Measurements from ENCODE around the gene UGT1A5. TPM values are rescaled to one million over a fixed set of nuclear protein-coding genes. Genes with fewer than 3 reads are reported as not detected.

UGT1A5 gene
- polyA plus RNA-seq, 1 donor (not counting 4 experiments of a cell fraction or from before 2014, with no cell fraction given) = 1.3 TPM

GRCh38 chr2:233686928-233687327 is 25.8 kb upstream of the UGT1A5 start:
- peaks cover 22% of the 10 kb centered on the region for H3K4me1 ChIP-seq (ENCODE audit: control insufficient read depth, extremely low read depth, insufficient read depth, low read length)
- no peak overlapping the region for H3K27ac ChIP-seq (ENCODE audit: control insufficient read depth, insufficient read depth, low read length)
- FAIRE-seq (no peak), DNase-seq (ENCODE audit: low read depth, low spot score) (no peak)
- TF ChIP-seq CTCF (optimal IDR thresholded peaks at IDR 0.05 in 1 of 3, IDR thresholded peaks at IDR 0.05 in 1 of 3, conservative IDR thresholded peaks at IDR 0.05 in 1 of 3; ENCODE audit: extremely low read depth in 1 of 3, insufficient read depth in 2 of 3, low read length in 3 of 3) (no peak), EZH2 (IDR thresholded peaks at IDR 0.05; ENCODE audit: low read length) (no peak)
- no peaks in the 10 kb centered on the region for H4K20me1 ChIP-seq (ENCODE audit: control insufficient read depth, extremely low read depth, insufficient read depth, low read length)
- no peak overlapping the region for H2AFZ ChIP-seq (ENCODE audit: control insufficient read depth, low read length)
- no peak overlapping the region for H3K4me2 ChIP-seq (ENCODE audit: control insufficient read depth, extremely low read depth, insufficient read depth, low read depth, low read length)
- H3K4me3 ChIP-seq (ENCODE audit: control insufficient read depth in 2 of 3, extremely low read depth in 1 of 3, insufficient read depth in 2 of 3, low read depth in 1 of 3, low read length in 3 of 3) = no peak overlapping the region
- H3K27me3 ChIP-seq (ENCODE audit: control insufficient read depth, extremely low read depth, insufficient read depth, low read length) = no peaks in the 10 kb centered on the region
- no peaks in the 10 kb centered on the region for H3K9me3 ChIP-seq (ENCODE audit: control insufficient read depth, low read depth, low read length)
- dilution Hi-C loops (cut with MboI; ENCODE audit: extremely low pct_ligation_motif_present, low sequenced_read_pairs) = no loop called here
- no peaks in the 10 kb centered on the region for H3K36me3 ChIP-seq (ENCODE audit: control insufficient read depth in 2 of 2, extremely low read depth in 1 of 2, insufficient read depth in 2 of 2, low read length in 2 of 2)
- H3K9ac ChIP-seq (ENCODE audit: control insufficient read depth, extremely low read depth, insufficient read depth, low read length) = no peak overlapping the region
- no peaks in the 10 kb centered on the region for H3K9me1 ChIP-seq (ENCODE audit: control insufficient read depth, extremely low read depth, insufficient read depth, low read length)
- H3K79me2 ChIP-seq (ENCODE audit: control insufficient read depth, insufficient read depth, low read length) = peaks cover 4% of the 10 kb centered on the region

DNA sequence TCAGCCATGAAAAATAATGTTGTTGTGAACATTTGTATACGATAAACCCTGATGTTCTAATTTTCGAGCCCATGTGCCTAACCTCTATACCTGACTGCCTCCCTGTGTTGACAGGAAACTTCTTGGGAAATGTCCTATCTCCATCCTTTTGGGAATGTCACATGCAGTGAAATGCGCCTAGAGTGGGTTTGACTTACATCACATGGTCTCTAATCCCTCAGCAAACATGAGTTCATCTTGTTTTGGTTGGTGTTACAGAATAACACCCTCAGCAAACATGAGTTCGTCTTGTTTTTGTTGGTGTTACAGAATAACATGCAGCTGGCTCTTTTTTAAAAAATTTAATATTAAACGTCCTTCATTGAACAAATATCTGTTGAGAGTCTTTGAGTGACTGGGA is 24.4 kb upstream of the UGT1A5 start:
- Histone ChIP-seq H3K36me3 (ENCODE audit: control insufficient read depth in 2 of 2, extremely low read depth in 1 of 2, insufficient read depth in 2 of 2, low read length in 2 of 2) (no peaks in the 10 kb centered on the region), H3K27ac (ENCODE audit: control insufficient read depth, insufficient read depth, low read length) (no peak overlapping the region), H3K4me3 (ENCODE audit: control insufficient read depth in 2 of 3, extremely low read depth in 1 of 3, insufficient read depth in 2 of 3, low read depth in 1 of 3, low read length in 3 of 3) (no peak overlapping the region), H4K20me1 (ENCODE audit: control insufficient read depth, extremely low read depth, insufficient read depth, low read length) (no peaks in the 10 kb centered on the region), H2AFZ (ENCODE audit: control insufficient read depth, low read length) (no peak overlapping the region), H3K9ac (ENCODE audit: control insufficient read depth, extremely low read depth, insufficient read depth, low read length) (no peak overlapping the region), H3K4me1 (ENCODE audit: control insufficient read depth, extremely low read depth, insufficient read depth, low read length) (peaks cover 33% of the 10 kb centered on the region), H3K9me1 (ENCODE audit: control insufficient read depth, extremely low read depth, insufficient read depth, low read length) (no peaks in the 10 kb centered on the region), H3K27me3 (ENCODE audit: control insufficient read depth, extremely low read depth, insufficient read depth, low read length) (no peaks in the 10 kb centered on the region), H3K9me3 (ENCODE audit: control insufficient read depth, low read depth, low read length) (no peaks in the 10 kb centered on the region), H3K79me2 (ENCODE audit: control insufficient read depth, insufficient read depth, low read length) (peaks cover 18% of the 10 kb centered on the region), H3K4me2 (ENCODE audit: control insufficient read depth, extremely low read depth, insufficient read depth, low read depth, low read length) (no peak overlapping the region)
- dilution Hi-C loops (cut with MboI; ENCODE audit: extremely low pct_ligation_motif_present, low sequenced_read_pairs) = no loop called here
- FAIRE-seq = no peak
- TF ChIP-seq EZH2 (IDR thresholded peaks at IDR 0.05; ENCODE audit: low read length) = no peak
- no peak for TF ChIP-seq CTCF (optimal IDR thresholded peaks at IDR 0.05 in 1 of 3, IDR thresholded peaks at IDR 0.05 in 1 of 3, conservative IDR thresholded peaks at IDR 0.05 in 1 of 3; ENCODE audit: extremely low read depth in 1 of 3, insufficient read depth in 2 of 3, low read length in 3 of 3)
- no peak for DNase-seq (ENCODE audit: low read depth, low spot score)

All from keratinocyte (primary cell).